Endometrium (tissue), 2 donors: ENCODE measurements around the gene RGS3.
"Not testable (repeated sequence)": the region's sequence is repeated elsewhere in the genome, so short reads cannot be mapped to it uniquely, and the experiment has no call there.

Experiments
- FAIRE-seq: peaks from 2 replicates; lab custom pipeline; 2012; peaks lifted over from hg19 to GRCh38; lab: Jason Lieb, UNC
- donor health status: control.
- donor health status: control.

Gene RGS3

DNA sequence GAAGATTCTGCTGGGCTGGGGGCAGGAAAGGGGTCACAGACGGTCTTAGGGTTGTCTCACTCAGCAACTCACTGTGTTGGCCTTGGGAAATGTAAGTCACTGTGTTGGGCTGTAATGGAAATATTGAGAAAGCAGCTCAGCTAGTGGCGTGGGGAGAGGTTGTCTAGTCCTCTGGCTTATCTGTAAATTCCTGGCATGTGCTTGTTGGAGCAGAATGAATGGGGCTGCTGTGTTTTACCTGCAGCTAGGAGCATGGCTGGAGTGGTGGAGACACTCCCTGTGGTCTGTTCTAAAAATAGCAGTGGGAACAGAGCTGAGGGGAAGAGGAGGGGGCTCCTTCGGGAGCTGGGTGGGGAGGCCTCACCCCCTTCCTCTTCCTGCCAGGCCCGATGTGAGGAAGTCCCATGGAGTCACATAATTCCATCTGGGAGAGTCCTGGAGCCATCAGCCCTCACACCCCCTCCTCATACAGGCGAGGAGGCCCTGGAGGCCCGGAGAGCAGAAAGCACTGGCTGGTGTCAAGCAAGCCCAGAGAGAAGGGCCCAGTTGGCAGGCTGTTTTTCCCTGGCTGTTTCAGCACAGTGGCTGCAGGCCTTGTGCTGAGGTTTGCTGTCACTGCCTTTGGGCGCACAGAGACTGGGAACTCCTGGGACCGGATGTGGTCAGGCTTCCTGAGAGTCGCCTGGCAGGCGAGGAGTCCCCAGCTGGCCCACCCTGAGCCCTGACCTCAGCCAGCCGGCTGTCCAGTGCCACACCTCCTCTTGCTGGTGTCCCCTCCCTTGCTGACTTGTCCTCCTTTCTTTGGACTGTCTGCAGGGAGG is 84.9 kb downstream of the RGS3 start:
- FAIRE-seq: no peak

DNA sequence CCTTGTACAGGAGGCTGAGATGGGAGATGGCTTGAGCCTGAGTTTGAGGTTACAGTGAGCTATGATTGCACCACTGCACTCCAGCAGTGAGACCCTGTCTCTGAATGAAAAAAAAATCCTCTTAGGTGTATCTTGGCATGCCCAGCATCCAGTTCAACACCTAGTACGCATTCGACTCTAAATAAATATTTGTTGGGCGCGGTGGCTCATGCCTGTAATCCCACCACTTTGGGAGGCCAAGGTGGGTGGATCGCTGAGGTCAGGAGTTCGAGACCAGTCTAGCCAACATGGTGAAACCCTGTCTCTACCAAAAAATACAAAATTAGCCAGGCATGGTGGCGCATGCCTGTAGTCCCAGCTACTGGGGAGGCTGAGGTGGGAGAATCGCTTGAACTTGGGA is 86.4 kb downstream of the RGS3 start:
- not testable (repeated sequence) for FAIRE-seq

DNA sequence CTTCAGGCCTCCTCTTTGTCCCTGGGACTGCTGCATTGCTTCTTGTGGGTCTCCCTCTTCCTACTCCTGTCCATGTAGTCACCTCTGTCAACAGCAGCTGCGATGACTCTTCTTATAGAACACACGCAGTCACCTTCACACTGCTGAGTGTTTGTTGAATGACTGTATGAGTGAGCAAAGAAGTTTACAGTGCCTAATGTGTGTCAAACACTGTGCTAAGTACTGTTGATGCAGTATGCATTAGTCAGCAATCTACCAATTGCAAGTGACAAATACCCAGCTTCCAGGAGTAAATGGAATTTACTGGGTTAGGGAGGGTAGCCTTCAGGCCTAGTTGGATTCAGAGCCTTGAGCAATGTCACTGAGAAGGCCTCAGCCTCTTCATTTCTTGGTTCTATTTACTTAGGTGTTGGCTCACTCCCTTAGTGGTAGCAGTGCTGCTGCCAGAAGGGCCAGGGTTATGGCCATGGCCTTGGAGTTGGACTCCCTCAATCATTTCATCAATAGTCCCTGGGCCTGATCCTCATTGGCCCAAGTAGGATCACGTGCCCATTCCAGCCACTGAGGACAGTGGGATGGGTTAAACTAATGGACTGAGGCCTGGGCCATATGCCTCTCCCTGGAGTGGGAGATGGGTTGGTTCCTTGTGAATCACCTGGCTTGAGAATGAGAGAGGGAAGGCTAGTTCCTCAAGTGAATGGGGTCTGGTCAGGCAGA is 93.5 kb downstream of the RGS3 start:
- FAIRE-seq: no peak

DNA sequence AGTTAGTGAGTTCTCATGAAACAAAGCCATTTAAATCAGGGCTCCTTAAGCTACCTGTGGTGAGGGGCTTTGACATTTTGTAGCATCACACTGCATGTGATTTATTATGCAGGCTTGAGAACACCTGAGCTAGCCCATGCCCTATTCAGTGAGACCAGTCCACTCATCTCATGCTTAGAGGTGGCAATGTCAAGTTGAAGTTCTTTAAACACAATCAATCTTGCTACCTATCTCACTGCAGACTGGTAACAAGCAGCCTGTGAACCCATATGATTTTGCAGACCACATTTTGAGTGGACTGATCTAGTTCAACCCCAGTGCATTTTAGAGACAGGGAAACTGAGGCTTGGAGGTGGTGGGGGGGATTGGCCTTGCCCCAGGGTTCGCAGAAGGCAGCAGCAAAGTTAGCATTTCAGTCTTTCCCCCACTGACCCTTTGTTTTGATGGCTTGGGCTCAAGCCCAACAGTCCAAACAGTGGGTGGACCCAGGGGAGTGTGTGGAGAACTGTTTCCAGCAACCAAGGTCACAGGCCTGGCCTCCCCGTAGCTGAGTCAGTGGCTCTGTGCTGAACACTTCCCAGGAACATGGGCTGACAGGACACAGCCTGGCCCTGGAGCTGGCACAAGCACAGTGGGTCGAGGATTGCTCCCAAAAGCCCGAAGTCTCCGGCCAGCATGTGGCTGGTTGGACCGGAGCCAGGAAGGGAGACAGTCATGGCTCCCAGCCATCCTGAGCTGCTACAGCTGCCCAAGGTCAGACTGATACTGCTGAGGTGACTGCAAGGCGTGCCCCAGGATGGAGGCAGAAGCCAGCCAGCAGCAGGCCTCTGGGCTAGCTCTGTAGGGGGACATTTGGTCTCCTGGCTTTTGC is 95.3 kb downstream of the RGS3 start:
- no peak for FAIRE-seq

DNA sequence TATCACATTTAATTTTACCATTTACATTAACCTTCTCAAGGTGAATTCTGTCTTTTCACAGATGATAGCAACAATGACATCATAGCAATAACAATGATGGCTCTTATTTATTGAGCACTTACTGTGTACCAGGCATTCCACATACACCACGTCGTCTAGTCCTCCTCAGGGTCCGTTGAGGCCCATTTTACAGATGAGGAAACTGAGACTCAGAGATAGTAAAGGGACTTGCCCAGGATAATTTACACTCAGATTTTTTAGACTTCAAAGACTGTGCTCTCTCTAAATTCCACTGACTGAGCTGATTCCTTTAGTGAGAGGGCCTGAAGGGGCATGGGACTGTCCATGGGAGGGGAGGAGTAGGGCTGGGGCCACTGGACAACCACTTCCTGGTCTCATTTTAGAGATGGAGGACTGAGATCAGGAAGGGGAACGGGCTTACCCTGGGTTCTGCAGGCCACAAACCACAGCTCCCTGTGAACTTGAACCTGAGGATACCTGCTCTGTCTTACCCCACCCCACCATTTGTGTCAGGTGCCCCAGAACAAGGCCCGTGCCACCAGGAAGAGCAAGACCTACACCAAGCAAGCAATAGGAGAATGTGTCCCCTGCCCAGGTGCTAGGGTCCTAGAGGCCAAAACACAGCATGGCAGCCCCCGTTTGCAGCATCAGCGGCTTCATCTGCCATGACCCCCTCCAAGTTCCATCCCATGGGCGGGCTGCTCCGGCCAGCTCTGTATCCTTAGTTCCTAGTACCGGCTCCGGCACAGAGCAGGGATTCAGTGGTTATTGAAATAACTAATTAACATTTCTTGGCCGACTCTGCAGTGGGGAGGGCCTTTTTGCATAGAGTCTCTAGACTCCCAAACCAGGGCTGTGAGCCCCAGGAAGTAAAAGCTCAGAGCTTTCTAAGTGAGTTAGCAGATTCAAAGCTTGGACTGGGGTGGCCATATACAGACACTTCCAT is 96.6 kb downstream of the RGS3 start:
- FAIRE-seq: no peak

DNA sequence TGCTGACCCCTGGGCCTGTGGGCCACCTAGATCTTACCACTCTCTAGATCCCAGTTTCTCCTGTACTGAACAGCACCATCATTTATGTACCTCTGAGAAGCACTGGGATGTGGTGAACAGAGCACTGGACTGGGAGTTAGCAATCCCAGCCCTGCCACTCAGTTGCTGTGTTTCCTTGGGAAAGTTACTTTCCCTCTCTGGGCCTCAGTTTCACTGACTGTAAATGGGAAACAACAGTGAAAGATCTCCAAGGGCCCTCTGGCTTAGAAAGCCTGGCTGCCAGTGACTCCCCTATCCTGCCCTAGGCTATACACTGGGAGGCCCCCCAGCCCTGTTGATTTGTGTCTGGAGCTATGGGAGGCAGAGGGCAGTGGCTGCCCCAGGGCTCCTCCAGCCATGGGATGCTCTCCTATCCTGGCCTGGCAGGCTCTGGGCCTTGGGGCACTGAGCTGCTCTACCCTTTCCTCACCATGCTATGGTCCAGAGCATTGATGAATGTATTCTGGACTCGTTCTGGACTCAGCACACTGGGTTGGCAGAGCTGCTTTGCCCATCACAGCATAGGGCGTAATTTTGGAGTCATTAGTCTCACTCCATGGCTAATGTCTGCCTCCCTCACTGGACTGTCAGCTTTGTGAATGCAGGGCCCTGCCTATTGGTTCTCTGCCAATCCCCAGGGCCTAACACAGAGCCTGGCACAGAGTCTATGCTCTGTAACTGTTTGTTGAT is 99.3 kb downstream of the RGS3 start:
- FAIRE-seq: no peak

DNA sequence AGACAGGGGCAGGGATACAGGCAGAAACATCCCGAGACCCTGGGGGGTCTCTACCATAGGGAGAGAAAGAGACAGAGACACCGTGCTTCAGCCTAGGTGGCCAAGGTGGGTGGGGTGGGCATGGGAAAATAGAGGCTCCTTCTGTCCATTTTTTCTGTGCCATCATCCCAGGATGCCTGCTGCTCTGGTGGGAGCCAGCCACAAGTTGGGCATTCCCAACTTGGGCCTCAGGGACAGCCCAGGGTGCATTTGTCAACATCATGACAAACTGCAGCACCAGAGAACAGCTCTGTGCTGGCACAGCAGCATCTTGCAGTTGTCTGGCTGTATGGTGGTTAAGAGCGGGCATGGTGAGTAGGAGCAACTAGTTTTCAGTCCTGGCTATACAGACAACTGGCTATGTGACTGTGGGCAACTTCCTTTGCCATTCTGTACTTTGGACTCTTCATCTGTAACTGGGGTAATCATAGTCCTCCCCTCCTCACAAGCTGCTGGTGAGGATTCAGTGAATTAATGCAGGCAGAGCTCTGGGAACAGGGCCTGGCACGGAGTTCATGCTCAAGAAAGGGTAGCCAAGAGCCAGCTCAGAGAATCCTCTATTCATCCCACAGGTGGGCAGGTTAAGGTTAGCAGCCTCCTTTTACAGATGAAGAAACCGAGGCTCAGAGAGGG is 100.4 kb downstream of the RGS3 start:
- FAIRE-seq: no peak

DNA sequence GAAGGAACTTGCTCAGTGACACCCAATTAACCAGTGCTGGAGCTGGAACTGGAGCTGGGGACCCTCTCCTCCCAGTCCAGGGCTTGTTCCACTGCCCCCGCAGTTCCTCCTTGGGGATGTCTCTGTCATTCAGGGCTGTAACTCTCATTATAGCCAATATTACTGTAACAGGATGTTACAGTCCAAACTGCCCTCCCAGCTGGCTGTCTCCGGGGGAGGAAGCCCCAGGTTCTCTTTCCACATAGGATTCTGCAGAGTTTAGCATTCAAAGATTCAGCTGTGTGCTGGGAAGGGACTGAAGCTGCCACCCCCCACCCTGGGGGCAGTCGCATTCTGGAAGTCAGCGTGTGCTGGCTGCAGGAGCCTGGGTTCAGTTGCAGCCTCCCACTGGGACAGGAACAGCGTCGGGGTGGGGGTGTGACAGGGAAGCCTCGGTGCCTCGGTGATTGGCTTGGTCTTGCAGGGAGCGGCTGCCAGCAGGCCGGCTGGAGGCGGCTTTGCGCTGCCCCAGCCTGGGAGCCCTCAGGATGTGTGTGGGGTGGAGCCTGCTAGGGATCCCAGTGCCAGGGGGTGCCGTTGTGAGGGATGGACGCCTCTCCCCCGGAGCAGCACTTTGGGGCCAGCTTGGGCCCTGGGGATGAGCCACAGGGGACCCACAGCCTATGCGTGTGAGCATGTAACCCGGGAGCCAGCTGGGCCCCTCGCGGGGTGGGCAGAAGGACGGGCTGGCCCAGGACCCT is 101.1 kb downstream of the RGS3 start:
- FAIRE-seq: no peak

DNA sequence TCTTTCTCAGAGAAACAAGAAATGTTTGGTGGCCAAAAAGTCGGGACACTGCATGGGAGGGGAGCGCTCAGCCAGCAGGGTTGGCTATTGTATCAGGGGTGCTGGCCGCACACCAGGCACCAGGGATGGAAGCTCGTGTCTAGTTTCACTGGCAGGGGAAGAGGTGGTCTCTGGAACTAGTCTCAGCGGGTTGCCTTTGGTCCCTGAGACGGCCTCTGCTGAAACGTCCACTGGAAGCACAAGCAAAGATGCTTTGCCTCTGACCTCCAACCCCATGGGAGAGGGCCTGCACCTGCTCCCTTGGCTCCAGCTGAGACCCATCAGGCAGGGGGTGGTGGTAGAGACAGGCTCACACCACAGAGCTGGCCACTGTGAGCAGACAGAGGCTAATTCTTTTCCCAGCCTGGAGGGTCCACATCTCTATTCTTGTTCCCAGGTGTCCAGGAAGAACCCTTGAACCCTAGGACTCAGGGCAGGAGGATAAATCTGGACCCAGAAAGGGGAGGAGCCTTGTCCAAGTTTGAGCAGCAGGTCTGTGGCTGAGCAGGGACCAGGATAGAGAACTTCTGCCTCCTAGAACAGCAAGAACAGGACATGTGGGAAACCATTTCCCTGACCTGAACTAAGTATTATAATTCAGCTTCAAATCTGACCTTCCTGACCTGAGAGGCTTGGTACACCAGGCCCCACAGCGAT is 102.6 kb downstream of the RGS3 start:
- no peak for FAIRE-seq

DNA sequence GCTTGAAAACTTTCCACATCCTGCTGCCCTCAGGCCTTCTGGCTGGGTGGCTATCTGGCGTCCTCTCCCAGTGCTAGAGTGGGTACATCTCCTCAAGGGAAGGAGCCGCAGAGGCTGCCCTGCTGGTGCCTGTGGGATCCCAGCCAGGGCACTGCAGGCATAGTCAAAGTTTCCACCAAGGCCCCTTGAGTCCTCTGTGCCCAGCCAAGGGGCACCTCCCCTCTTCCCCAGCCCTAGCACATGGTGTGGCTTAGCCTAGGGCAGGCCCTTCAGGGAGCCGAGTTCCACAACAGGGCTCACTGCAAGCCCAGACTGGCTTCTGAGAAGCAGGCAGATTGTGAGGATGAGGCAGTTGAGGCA is 103.2 kb downstream of the RGS3 start:
- FAIRE-seq: no peak

DNA sequence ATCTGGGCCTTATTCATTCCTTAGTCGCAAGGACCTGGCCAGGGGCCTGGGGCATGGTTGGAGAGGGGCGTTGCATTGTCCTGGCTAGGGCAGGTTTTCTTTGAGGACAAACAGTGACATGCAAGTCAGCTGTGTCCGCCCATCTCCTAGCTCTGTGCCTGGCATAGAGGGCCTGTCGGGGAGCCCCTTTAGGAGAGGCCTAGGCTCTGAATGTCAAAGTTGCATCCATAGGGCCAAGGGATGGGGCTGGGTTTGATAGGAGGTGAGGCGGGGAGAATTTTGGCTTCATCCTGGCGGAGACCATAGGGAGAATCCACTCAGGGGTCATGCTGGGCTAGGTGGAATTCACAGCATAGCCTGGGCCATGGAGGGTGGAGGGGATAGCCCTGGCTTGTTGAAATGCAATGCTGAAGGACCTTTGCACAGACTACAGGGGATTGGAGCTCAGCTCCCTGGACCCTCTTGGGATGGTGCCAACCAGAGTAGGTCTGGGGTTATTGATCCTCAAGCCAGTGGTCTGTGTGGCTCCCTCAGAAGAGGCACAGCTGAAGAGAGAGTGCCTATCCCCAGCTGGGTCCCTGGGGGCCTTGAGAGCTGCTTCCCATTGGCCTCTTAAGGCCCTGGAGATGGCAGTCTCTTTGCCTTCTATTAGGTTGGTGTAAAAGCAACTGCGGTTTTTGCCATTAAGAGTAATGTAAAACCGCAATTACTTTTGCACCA is 104.0 kb downstream of the RGS3 start:
- FAIRE-seq: no peak

DNA sequence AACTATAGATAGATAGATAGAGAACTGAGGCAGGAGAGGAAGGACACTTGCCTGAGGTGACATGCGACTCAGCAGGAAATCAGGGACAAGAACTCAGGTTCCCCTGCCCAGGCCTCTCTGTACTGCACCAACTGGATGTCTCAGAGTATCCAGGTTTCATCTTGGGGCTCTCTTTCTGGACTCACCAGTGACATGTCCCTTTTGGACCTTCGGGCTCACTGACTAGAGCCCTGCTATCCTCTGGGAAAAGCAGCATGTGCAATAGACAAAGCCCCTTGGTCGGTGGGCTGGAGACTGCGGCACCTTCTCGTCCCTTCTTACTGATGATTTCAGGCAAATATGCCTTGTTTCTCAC is 104.5 kb downstream of the RGS3 start:
- FAIRE-seq: no peak

DNA sequence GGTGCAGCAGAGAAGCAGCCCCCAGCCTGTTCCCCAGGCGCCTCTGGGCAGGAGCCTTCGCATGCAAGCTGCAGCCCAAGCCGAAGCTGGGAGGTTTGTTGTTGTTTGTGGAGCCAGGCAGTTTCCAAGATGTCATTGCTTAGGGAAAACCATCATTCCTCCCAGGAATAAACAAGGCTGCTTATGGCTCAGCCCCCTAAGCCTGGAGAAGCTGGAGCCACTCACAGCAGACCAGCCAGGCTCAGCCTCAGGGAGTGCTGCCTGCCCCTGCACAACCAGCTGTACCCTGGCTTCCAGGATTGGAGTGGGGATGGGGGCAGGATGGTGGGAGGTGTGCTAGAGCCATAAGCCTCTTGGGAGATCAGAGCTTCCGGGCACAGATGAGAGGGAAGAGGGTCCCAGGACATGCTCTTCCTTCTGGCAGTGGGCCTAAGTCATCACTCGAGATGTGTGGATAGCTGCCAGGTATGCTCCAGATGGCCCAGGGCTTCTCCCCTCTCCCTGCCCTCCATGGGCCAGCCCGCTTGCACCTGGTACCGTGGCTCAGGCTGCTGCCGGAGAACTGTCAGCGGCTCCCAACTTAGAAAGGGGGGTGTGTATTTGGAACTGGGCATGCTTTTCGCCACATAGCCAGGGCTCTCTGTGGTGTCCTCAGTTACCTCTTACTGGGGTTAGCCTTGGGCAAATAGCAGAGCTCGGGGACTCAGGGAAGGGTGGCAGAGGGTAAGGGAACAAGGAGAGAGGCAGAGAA is 105.2 kb downstream of the RGS3 start:
- FAIRE-seq: peak; percentile 61

DNA sequence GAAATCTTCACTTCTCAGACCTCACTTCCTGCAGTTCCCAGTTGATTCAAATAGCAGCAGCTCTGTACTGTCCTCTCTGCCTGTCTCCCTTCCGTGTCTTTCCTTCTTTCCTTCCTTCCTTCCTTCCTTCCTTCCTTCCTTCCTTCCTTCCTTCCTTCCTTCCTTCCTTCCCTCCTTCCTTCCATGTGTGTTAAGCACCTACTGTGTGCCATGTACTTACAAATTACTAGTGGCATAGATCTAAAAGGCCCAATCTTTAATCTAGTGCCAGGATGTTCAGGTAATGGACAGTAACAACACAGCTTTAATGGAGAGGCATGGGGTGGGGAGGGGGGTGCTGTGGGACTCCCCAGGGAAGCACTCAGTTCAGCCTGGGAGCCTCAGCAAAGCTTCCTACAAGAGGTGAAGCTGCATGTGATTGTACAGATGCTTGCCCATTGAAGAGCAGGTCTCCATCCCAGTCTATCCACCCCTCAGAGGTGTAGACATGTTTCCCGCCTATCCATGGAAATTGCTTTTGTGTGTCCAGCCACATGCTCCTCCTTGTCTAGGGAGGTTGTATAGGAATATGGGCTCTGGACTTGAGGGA is 106.0 kb downstream of the RGS3 start:
- FAIRE-seq: no peak

DNA sequence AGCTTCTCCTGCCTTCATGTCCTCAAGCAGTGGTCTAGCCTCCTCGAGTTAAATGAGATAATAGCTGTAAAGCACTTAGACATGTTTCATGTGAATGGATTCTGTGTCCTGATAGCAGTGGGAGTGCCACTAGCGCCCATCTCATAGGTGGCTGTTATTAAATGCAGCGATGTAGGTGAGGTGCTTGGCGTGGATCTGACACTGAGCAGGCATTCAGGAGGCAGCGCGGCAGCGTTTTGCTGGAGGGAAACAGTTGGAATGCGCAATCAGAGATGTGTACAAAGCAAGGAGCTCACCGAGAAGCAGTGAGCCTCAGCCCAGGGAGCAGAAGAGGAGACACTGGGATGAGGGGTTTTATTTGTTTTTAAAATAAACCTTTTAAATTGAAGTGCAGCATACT is 106.6 kb downstream of the RGS3 start:
- no peak for FAIRE-seq

DNA sequence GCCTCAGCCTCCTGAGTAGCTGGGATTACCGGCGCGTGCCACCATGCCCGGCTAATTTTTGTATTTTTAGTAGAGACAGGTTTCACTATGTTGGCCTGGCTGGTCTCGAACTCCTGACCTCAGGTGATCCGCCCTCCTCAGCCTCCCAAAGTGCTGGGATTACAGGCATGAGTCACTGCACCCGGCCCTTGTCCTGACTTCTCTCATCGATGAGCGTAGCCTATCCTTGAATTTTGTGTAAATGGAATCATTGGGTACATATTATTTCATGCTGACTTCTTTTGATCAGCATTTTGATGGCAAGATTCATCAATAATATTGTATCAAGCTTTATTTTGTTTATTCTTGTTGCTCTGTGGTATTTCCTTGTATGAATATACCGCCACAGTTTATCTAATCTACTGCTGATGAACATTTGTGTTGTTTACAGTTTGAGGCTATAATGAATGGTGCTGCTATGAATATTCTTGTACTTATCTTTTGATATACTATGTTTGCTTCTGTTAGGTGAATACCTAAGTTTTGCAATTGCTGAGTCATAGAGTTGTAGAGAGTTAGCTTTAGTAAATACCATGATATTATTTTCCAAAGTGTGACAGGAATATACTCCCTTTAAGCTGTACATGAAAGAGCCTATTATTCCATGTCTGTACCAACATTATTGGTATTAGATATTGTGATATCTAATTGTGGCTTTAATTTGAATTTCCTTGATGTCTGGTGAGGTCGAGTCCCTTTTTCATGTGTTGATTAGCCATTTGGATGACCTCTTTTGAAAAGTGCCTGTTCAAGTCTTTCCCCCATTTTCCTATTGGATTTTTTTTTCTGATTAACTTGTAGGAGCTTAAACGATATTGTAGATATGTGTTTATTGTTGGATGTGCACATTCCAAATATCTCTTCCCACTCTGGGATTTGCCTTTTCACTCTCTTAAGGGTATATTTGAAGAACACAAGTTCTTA is 107.5 kb downstream of the RGS3 start:
- no peak for FAIRE-seq
